Ishikawa (cell line): ENCODE results near the gene SEMA3D.

Source experiments
- CEBPB ChIP-seq: IDR thresholded peaks from 2 replicates; pipeline ENCODE4 v1.6.1; 2012
- CREB1 ChIP-seq: IDR thresholded peaks from 2 replicates; pipeline ENCODE4 v1.6.1; 2012; ENCODE audit warnings: low read depth
- EP300 ChIP-seq: IDR thresholded peaks from 2 replicates; pipeline ENCODE4 v1.6.1; 2012; ENCODE audit warnings: borderline replicate concordance
- FOXM1 ChIP-seq: IDR thresholded peaks from 2 replicates; pipeline ENCODE4 v1.6.1; 2012; ENCODE audit warnings: low read depth, borderline replicate concordance
- MAX ChIP-seq: IDR thresholded peaks from 2 replicates; pipeline ENCODE4 v1.6.1; 2012
- RAD21 ChIP-seq: IDR thresholded peaks from 2 replicates; pipeline ENCODE4 v1.6.1; 2012; ENCODE audit warnings: low read depth
- REST ChIP-seq: IDR thresholded peaks from 2 replicates; pipeline ENCODE4 v1.6.1; 2012; ENCODE audit warnings: low read depth, mild to moderate bottlenecking
- TAF1 ChIP-seq: IDR thresholded peaks from 2 replicates; pipeline ENCODE4 v1.6.1; 2012; ENCODE audit warnings: low read depth, mild to moderate bottlenecking
- TEAD4 ChIP-seq: IDR thresholded peaks from 2 replicates; pipeline ENCODE4 v1.6.1; 2012
- YY1 ChIP-seq: IDR thresholded peaks from 2 replicates; pipeline ENCODE4 v1.6.1; 2012; ENCODE audit warnings: low read depth
- ZBTB7A ChIP-seq: IDR thresholded peaks from 2 replicates; pipeline ENCODE4 v1.6.1; 2012; ENCODE audit warnings: low read depth

- TF ChIP-seq TAF1 (no peak), RAD21 (no peak), TEAD4 (0 out of 2 replicates have a peak, but pooled peaks have one; percentile 19), REST (no peak), YY1 (no peak), MAX (no peak), EP300 (peak; percentile 26; the same call in 1 of the 2 replicates), CEBPB (no peak), CREB1 (no peak), FOXM1 (no peak), ZBTB7A (no peak)
Observed at GRCh38 chr7:85004402-85004801, 182.5 kb downstream of the SEMA3D start.
